Stimulated activated naive CD8-positive, alpha-beta T cell treated with anti-CD3 and anti-CD28 coated beads, Interleukin-15, Interleukin-2, amounts not matched to agents 100 ng/mL and 50 ng/mL, for 24 hours (primary cell): Measurements from ENCODE around the gene MTURN.
"Not testable (repeated sequence)": the region's sequence is repeated elsewhere in the genome, so short reads cannot be mapped to it uniquely, and the experiment has no call there.

Experiments
- H3K27ac Mint-ChIP-seq: one replicate; pipeline ENCODE4 v1.8.0; 2021; ENCODE audit warnings: mild to moderate bottlenecking, mixed read lengths
- H3K27me3 Mint-ChIP-seq: one replicate; pipeline ENCODE4 v1.8.0; 2021; ENCODE audit warnings: mixed read lengths
- H3K36me3 Mint-ChIP-seq: one replicate; pipeline ENCODE4 v1.8.0; 2021; ENCODE audit warnings: low read depth, mixed read lengths
- H3K4me1 Mint-ChIP-seq: one replicate; pipeline ENCODE4 v1.8.0; 2021; ENCODE audit warnings: low read depth, mixed read lengths
- H3K4me3 Mint-ChIP-seq: one replicate; pipeline ENCODE4 v1.8.0; 2021; ENCODE audit warnings: mild to moderate bottlenecking, mixed read lengths
- H3K9me3 Mint-ChIP-seq: one replicate; pipeline ENCODE4 v1.8.0; 2021; ENCODE audit warnings: mixed read lengths

Gene MTURN

GRCh38 chr7:30188381-30188780 is 53.6 kb downstream of the MTURN start:
- H3K4me1 Mint-ChIP-seq: peaks cover 15% of the 10 kb centered on the region
- H3K27me3 Mint-ChIP-seq: not testable (repeated sequence)

GRCh38 chr7:30188811-30189210 is 54.0 kb downstream of the MTURN start:
- Mint-ChIP-seq H3K4me3 (no peak overlapping the region), H3K4me1 (peaks cover 15% of the 10 kb centered on the region), H3K36me3 (peaks cover 5% of the 10 kb centered on the region), H3K9me3 (peaks cover 12% of the 10 kb centered on the region), H3K27me3 (no peaks in the 10 kb centered on the region), H3K27ac (no peak overlapping the region)

More at GRCh38 chr7:30188381-30188780, 53.6 kb downstream of the MTURN start:
- H3K27ac Mint-ChIP-seq, H3K36me3 Mint-ChIP-seq, H3K4me3 Mint-ChIP-seq: not testable (repeated sequence)
- peaks cover 12% of the 10 kb centered on the region for H3K9me3 Mint-ChIP-seq

- Mint-ChIP-seq H3K27ac (no peak overlapping the region), H3K4me1 (peaks cover 7% of the 10 kb centered on the region), H3K9me3 (peaks cover 27% of the 10 kb centered on the region), H3K36me3 (peaks cover 13% of the 10 kb centered on the region), H3K4me3 (no peak overlapping the region), H3K27me3 (no peaks in the 10 kb centered on the region)
Measured at GRCh38 chr7:30191809-30192208, 57.0 kb downstream of the MTURN start.

- no peak overlapping the region for H3K4me3 Mint-ChIP-seq
- H3K27ac Mint-ChIP-seq: no peak overlapping the region
- peaks cover 9% of the 10 kb centered on the region for H3K36me3 Mint-ChIP-seq
- H3K27me3 Mint-ChIP-seq: no peaks in the 10 kb centered on the region
- H3K4me1 Mint-ChIP-seq: peaks cover 2% of the 10 kb centered on the region
- peaks cover 23% of the 10 kb centered on the region for H3K9me3 Mint-ChIP-seq
Measured at GRCh38 chr7:30193336-30193943, 58.7 kb downstream of the MTURN start.

- Mint-ChIP-seq H3K27ac (no peak overlapping the region), H3K4me3 (no peak overlapping the region)
Measured at GRCh38 chr7:30196408-30196807, 61.6 kb downstream of the MTURN start.

GRCh38 chr7:30197438-30197837 is 62.7 kb downstream of the MTURN start:
- Mint-ChIP-seq H3K36me3 (peaks cover 9% of the 10 kb centered on the region), H3K27me3 (no peaks in the 10 kb centered on the region), H3K9me3 (peaks cover 23% of the 10 kb centered on the region), H3K4me1 (no peaks in the 10 kb centered on the region), H3K4me3 (no peak overlapping the region), H3K27ac (no peak overlapping the region)

More at GRCh38 chr7:30196408-30196807, 61.6 kb downstream of the MTURN start:
- Mint-ChIP-seq H3K9me3 (peaks cover 23% of the 10 kb centered on the region), H3K27me3 (no peaks in the 10 kb centered on the region), H3K4me1 (no peaks in the 10 kb centered on the region), H3K36me3 (peaks cover 9% of the 10 kb centered on the region)

GRCh38 chr7:30199271-30199670 is 64.5 kb downstream of the MTURN start:
- H3K27ac Mint-ChIP-seq: no peak overlapping the region
- no peak overlapping the region for H3K4me3 Mint-ChIP-seq
- H3K4me1 Mint-ChIP-seq: no peaks in the 10 kb centered on the region
- H3K27me3 Mint-ChIP-seq: no peaks in the 10 kb centered on the region
- H3K9me3 Mint-ChIP-seq: peaks cover 23% of the 10 kb centered on the region
- H3K36me3 Mint-ChIP-seq: peaks cover 9% of the 10 kb centered on the region

GRCh38 chr7:30200591-30200990 is 65.8 kb downstream of the MTURN start:
- no peak overlapping the region for H3K27ac Mint-ChIP-seq
- peaks cover 15% of the 10 kb centered on the region for H3K9me3 Mint-ChIP-seq
- H3K27me3 Mint-ChIP-seq: no peaks in the 10 kb centered on the region
- H3K4me3 Mint-ChIP-seq: no peak overlapping the region
- peaks cover 5% of the 10 kb centered on the region for H3K36me3 Mint-ChIP-seq
- no peaks in the 10 kb centered on the region for H3K4me1 Mint-ChIP-seq

- Mint-ChIP-seq H3K27me3 (no peaks in the 10 kb centered on the region), H3K27ac (no peak overlapping the region), H3K9me3 (peaks cover 10% of the 10 kb centered on the region), H3K4me1 (no peaks in the 10 kb centered on the region), H3K36me3 (no peaks in the 10 kb centered on the region), H3K4me3 (no peak overlapping the region)
Measured at GRCh38 chr7:30201161-30201666, 66.4 kb downstream of the MTURN start.

GRCh38 chr7:30201921-30202320 is 67.1 kb downstream of the MTURN start:
- H3K27me3 Mint-ChIP-seq: no peaks in the 10 kb centered on the region
- H3K36me3 Mint-ChIP-seq: no peaks in the 10 kb centered on the region
- no peak overlapping the region for H3K27ac Mint-ChIP-seq
- no peak overlapping the region for H3K4me3 Mint-ChIP-seq
- H3K9me3 Mint-ChIP-seq: peaks cover 3% of the 10 kb centered on the region
- no peaks in the 10 kb centered on the region for H3K4me1 Mint-ChIP-seq

GRCh38 chr7:30202671-30203070 is 67.9 kb downstream of the MTURN start:
- H3K9me3 Mint-ChIP-seq: no peaks in the 10 kb centered on the region
- H3K27me3 Mint-ChIP-seq: no peaks in the 10 kb centered on the region
- no peaks in the 10 kb centered on the region for H3K4me1 Mint-ChIP-seq
- H3K27ac Mint-ChIP-seq: no peak overlapping the region
- H3K4me3 Mint-ChIP-seq: no peak overlapping the region
- H3K36me3 Mint-ChIP-seq: no peaks in the 10 kb centered on the region

- no peaks in the 10 kb centered on the region for H3K9me3 Mint-ChIP-seq
- H3K4me1 Mint-ChIP-seq: no peaks in the 10 kb centered on the region
- H3K36me3 Mint-ChIP-seq: no peaks in the 10 kb centered on the region
- no peak overlapping the region for H3K4me3 Mint-ChIP-seq
- H3K27ac Mint-ChIP-seq: no peak overlapping the region
- no peaks in the 10 kb centered on the region for H3K27me3 Mint-ChIP-seq
Measured at GRCh38 chr7:30206491-30206890, 71.7 kb downstream of the MTURN start.

- H3K27ac Mint-ChIP-seq: no peak overlapping the region
- H3K36me3 Mint-ChIP-seq: no peaks in the 10 kb centered on the region
- no peak overlapping the region for H3K4me3 Mint-ChIP-seq
- H3K9me3 Mint-ChIP-seq: no peaks in the 10 kb centered on the region
- no peaks in the 10 kb centered on the region for H3K4me1 Mint-ChIP-seq
- no peaks in the 10 kb centered on the region for H3K27me3 Mint-ChIP-seq
Measured at GRCh38 chr7:30206942-30207341, 72.2 kb downstream of the MTURN start.

GRCh38 chr7:30207376-30207775 is 72.6 kb downstream of the MTURN start:
- H3K9me3 Mint-ChIP-seq: no peaks in the 10 kb centered on the region
- no peak overlapping the region for H3K27ac Mint-ChIP-seq
- no peaks in the 10 kb centered on the region for H3K36me3 Mint-ChIP-seq
- H3K4me3 Mint-ChIP-seq: no peak overlapping the region
- H3K27me3 Mint-ChIP-seq: no peaks in the 10 kb centered on the region
- H3K4me1 Mint-ChIP-seq: no peaks in the 10 kb centered on the region

- H3K27ac Mint-ChIP-seq: no peak overlapping the region
- H3K27me3 Mint-ChIP-seq: peaks cover 8% of the 10 kb centered on the region
- no peaks in the 10 kb centered on the region for H3K4me1 Mint-ChIP-seq
- no peaks in the 10 kb centered on the region for H3K36me3 Mint-ChIP-seq
- H3K9me3 Mint-ChIP-seq: no peaks in the 10 kb centered on the region
- no peak overlapping the region for H3K4me3 Mint-ChIP-seq
Measured at GRCh38 chr7:30209951-30210350, 75.2 kb downstream of the MTURN start.
